G401 (cell line): ENCODE measurements around the gene CCDC39. TPM values are rescaled to one million over a fixed set of nuclear protein-coding genes. Genes with fewer than 3 reads are reported as not detected.

Source experiments
- DNase-seq: peaks from one replicate; pipeline ENCODE4 v3.0.0-alpha.2; 2015; ENCODE audit warnings: low spot score
- in situ Hi-C: cut with HindIII; loops from 2 replicates; pipeline ENCODE4 v1.10.0; 2016; ENCODE audit warnings: low sequenced_read_pairs, mixed read lengths
- total RNA-seq: library from RNA; depleted of rRNA; stranded (reverse); fragments of >200 nt; shearing (Covaris generic); gene quantifications from 2 replicates; pipeline ENCODE4 v1.2.3, GENCODE V29; 2014; rRNA removed

The CCDC39 gene
- total RNA-seq, 1 experiment from 2014 or later, result not detected

DNA sequence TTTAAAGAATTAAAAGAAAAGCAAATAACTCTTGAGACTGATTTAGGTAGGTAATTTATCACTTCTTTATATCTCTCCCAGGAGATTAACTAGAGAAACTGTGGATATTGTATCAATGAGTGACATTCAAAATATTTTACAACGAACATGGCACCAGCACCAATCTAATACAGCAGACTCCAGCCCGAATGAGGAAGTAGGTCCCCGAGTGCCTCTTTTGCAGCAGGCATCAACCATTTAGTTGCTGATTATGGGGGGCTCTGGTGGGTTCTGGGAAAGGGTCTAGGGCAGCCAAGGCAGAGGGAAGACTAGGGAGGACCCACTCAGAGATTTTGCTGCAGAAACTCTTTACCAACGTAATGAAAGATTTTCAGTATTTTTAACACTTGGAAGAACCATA, 109.1 kb downstream of the CCDC39 start:
- in situ Hi-C loops, result no loop called here
- DNase-seq, result no peak

DNA sequence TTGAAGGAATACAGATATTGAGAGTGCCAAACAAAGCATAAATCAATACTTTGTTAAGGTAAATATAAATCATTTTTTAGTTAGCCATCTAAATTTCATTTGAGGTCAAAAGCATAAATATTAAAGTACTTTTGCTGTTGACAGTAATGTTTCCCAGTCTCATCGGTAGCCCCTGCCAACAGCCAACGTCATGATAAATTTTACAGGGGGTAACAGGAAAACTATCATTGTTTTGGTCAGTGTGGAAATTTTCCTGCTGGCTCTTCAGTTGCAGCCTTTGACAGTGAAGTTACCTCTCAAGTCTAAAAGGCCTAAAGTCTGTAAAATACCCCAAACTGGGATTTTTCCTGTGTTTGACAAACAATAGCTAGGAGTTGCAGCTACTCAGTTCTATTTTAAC, 114.6 kb downstream of the CCDC39 start:
- in situ Hi-C loops, result no loop called here
- DNase-seq, result no peak

Other genes starting within 250 kb of the CCDC39 start
- gene TTC14, start 77.3 kb downstream of the CCDC39 start, total RNA-seq, result 13.2 and 31.2 TPM in 2 replicates
- 139 and 142 TPM in 2 replicates for gene FXR1, start 233.2 kb upstream of the CCDC39 start, total RNA-seq